ENCODE measurements around the gene SLC9A1. TPM values are rescaled to one million over a fixed set of nuclear protein-coding genes. Genes with fewer than 3 reads are reported as not detected.

The SLC9A1 gene
- total RNA-seq, 1 donor from 2014 or later = 13.6 TPM

DNA sequence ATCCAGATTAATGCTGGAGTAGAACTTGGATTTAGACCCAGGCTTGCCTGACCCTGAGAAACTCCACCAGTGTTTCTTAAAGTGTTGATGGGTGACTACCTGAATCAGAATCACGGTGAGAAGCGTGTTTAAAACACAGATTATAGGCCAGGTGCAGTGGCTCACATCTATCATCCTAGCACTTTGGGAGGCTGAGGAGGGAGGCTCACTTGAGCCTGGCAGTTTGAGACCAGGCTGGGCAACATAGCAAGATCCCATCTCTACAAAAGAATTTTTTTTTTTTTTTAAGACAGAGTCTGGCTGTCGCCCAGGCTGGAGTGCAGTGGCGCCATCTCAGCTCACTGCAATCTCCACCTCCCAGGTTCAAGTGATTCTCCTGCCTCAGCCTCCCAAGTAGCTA is 86.0 kb downstream of the SLC9A1 start:
- intact Hi-C loops (cut with micrococcal nuclease) = no loop called here
- TF ChIP-seq, protein P1, sequence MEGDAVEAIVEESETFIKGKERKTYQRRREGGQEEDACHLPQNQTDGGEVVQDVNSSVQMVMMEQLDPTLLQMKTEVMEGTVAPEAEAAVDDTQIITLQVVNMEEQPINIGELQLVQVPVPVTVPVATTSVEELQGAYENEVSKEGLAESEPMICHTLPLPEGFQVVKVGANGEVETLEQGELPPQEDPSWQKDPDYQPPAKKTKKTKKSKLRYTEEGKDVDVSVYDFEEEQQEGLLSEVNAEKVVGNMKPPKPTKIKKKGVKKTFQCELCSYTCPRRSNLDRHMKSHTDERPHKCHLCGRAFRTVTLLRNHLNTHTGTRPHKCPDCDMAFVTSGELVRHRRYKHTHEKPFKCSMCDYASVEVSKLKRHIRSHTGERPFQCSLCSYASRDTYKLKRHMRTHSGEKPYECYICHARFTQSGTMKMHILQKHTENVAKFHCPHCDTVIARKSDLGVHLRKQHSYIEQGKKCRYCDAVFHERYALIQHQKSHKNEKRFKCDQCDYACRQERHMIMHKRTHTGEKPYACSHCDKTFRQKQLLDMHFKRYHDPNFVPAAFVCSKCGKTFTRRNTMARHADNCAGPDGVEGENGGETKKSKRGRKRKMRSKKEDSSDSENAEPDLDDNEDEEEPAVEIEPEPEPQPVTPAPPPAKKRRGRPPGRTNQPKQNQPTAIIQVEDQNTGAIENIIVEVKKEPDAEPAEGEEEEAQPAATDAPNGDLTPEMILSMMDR (IDR thresholded peaks at IDR 0.05) = no peak
- DNase-seq = no peak
- ChIA-PET POLR2A (interaction anchor here (0.6 kb wide), 1 partner anchor 35 kb away, joined by 3 read pairs; no protein-coding TSS in a partner anchor), CTCF (no interaction called here)
- H3K27ac Mint-ChIP-seq = no peak overlapping the region
- ATAC-seq (ENCODE audit: low read depth) = no peak
- no peaks in the 10 kb centered on the region for H3K36me3 Mint-ChIP-seq (ENCODE audit: low read depth)
- H3K4me1 Mint-ChIP-seq = no peaks in the 10 kb centered on the region
- H3K4me3 Mint-ChIP-seq = no peak overlapping the region
- no peaks in the 10 kb centered on the region for H3K9me3 Mint-ChIP-seq
- peaks cover 14% of the 10 kb centered on the region for H3K27me3 Mint-ChIP-seq

DNA sequence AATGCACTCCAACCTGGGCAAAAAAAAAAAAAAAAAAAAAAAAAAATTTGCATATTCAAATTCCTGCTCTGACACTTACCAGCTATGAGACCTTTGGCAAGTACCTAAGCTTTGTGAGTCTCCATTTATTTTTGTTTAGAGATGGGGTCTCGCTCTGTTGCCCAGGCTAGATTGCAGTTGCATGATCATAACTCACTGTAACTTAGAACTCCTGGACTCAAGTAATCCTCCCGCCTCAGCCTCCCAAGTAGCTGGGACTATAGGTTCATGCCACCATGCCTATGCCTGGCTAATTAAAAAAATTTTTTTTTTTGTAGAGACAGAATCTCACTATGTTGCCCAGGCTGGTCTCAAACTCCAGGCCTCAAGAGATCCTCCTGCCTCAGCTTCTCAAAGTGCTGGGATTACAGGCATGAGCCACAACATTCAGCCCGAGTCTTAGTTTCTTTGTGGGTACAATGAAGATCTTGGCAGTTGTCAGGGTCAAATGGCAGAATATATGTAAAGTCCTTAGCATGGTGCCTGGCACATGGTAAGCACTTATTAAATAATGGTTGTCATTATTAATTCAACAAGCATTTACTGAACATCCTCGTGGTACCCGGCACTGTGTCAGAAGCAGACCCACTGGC is 88.8 kb downstream of the SLC9A1 start:
- H3K4me3 Mint-ChIP-seq = no peak overlapping the region
- CTCF ChIA-PET = interaction anchor here (1.3 kb wide), 1 partner anchor 20 kb away, joined by 3 read pairs; no protein-coding TSS in a partner anchor
- no peak for ATAC-seq (ENCODE audit: low read depth)
- no peaks in the 10 kb centered on the region for H3K9me3 Mint-ChIP-seq
- no peaks in the 10 kb centered on the region for H3K4me1 Mint-ChIP-seq
- DNase-seq = no peak
- intact Hi-C loops (cut with micrococcal nuclease) = no loop called here
- no peaks in the 10 kb centered on the region for H3K36me3 Mint-ChIP-seq (ENCODE audit: low read depth)
- POLR2A ChIA-PET = interaction anchor here (0.6 to 0.7 kb wide), 3 partner anchors 8 to 46 kb away, joined by 3 to 9 read pairs (median 6); no protein-coding TSS in a partner anchor
- H3K27me3 Mint-ChIP-seq = peaks cover 7% of the 10 kb centered on the region
- H3K27ac Mint-ChIP-seq = no peak overlapping the region
- TF ChIP-seq, protein P1 (IDR thresholded peaks at IDR 0.05) = no peak

GRCh38 chr1:27060891-27061290 is 94.0 kb downstream of the SLC9A1 start:
- intact Hi-C loops (cut with micrococcal nuclease) = no loop called here
- DNase-seq = no peak
- Mint-ChIP-seq H3K9me3 (no peaks in the 10 kb centered on the region), H3K36me3 (ENCODE audit: low read depth) (no peaks in the 10 kb centered on the region), H3K27ac (no peak overlapping the region), H3K27me3 (no peaks in the 10 kb centered on the region), H3K4me3 (no peak overlapping the region), H3K4me1 (no peaks in the 10 kb centered on the region)
- CTCF ChIA-PET = interaction anchor here (1.6 kb wide), 1 partner anchor 63 kb away, joined by 3 read pairs; no protein-coding TSS in a partner anchor
- TF ChIP-seq, protein P1 (IDR thresholded peaks at IDR 0.05) = no peak
- POLR2A ChIA-PET = no interaction called here
- no peak for ATAC-seq (ENCODE audit: low read depth)

DNA sequence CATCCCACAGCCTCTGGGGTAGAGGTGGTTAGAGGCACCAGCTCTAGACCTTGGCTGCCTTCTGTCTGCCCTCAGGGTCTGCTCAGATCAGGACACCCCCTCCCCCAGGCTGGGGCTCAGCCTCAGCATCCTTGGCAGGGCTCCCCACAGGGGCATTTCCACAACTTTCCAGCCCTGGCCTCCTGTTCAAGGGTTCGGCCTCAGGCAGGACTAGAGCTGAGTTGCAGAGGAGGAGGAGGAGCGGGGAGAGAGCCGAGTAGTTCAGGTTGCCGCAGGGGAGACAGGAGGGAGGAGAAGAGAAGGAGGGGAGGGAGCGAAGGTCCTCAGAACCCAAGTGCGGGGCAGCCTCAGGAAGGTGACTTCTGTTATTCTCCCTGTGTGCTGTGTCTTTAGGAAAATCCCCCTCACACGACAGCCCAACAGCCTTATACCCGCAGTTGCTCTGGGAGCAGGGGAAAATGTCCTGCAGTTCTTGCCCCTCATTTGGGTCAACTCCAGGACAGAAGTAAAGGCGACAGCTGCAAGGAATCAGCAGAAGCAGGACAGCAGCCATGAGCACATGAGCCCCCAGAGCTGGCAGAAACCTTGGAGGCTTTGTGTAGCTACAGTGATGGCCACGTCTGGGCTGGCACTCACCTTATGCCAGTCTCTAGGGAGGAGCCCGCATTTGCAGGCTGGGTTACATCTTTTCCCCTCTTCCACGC is 95.8 kb downstream of the SLC9A1 start:
- Mint-ChIP-seq H3K27me3 (no peaks in the 10 kb centered on the region), H3K9me3 (no peaks in the 10 kb centered on the region), H3K36me3 (ENCODE audit: low read depth) (no peaks in the 10 kb centered on the region), H3K4me1 (no peaks in the 10 kb centered on the region), H3K4me3 (no peak overlapping the region), H3K27ac (no peak overlapping the region)
- ATAC-seq (ENCODE audit: low read depth) (no peak), DNase-seq (no peak)
- TF ChIP-seq, protein P1 (IDR thresholded peaks at IDR 0.05) = no peak
- ChIA-PET CTCF (interaction anchor here (2.3 kb wide), 1 partner anchor 13 kb away, joined by 9 read pairs; no protein-coding TSS in a partner anchor), POLR2A (no interaction called here)
- intact Hi-C loops (cut with micrococcal nuclease) = no loop called here

Measured in activated B cell treated with CpG ODN at 0.5 μM for 24 hours (primary cell).